ENCODE results near the gene TAS1R2.

GRCh38 chr1:18879791-18880309 is 20.4 kb upstream of the TAS1R2 start:
- no peak for TF ChIP-seq TSHZ2 (CRISPR knock-in tag; IDR thresholded peaks at IDR 0.05)
- TF ChIP-seq ARNTL (CRISPR knock-in tag; IDR thresholded peaks at IDR 0.05; ENCODE audit: borderline replicate concordance, low read depth), result no peak
- no peak for TF ChIP-seq OSR1 (CRISPR knock-in tag; IDR thresholded peaks at IDR 0.05)
- no peak for TF ChIP-seq ZC3H10 (CRISPR knock-in tag; IDR thresholded peaks at IDR 0.05)
- TF ChIP-seq PATZ1 (CRISPR knock-in tag; IDR thresholded peaks at IDR 0.05; ENCODE audit: borderline replicate concordance), result no peak
- TF ChIP-seq ZNF565 (CRISPR knock-in tag; conservative IDR thresholded peaks at IDR 0.05; ENCODE audit: low read depth), result no peak
- no peak for TF ChIP-seq TOX (CRISPR knock-in tag; IDR thresholded peaks at IDR 0.05; ENCODE audit: borderline replicate concordance)
- no peak for TF ChIP-seq ISL1 (CRISPR knock-in tag; IDR thresholded peaks at IDR 0.05)
- no peak for TF ChIP-seq PPARA (CRISPR knock-in tag; IDR thresholded peaks at IDR 0.05; ENCODE audit: borderline replicate concordance)
- TF ChIP-seq CSDC2 (CRISPR knock-in tag; IDR thresholded peaks at IDR 0.05), result no peak
- no peak for TF ChIP-seq ZNF8 (CRISPR knock-in tag; IDR thresholded peaks at IDR 0.05)
- no peak for TF ChIP-seq CREB5 (CRISPR knock-in tag; IDR thresholded peaks at IDR 0.05; ENCODE audit: low read depth)
